Caki2 (cell line): ENCODE measurements around the gene MAPRE2. TPM values are rescaled to one million over a fixed set of nuclear protein-coding genes. Genes with fewer than 3 reads are reported as not detected.

Source experiments
- DNase-seq: peaks from one replicate; pipeline ENCODE4 v3.0.0-alpha.2; 2015; ENCODE audit warnings: low read depth
- in situ Hi-C: cut with HindIII; loops from 2 replicates; pipeline ENCODE4 v1.10.0; 2016; ENCODE audit warnings: low sequenced_read_pairs, low pct_unique_long_range_greater_than_20kb, mixed read lengths
- total RNA-seq: library from RNA; depleted of rRNA; stranded (reverse); fragments of >200 nt; shearing (Covaris generic); gene quantifications from 2 replicates; pipeline ENCODE4 v1.2.3, GENCODE V29; 2014; ENCODE audit warnings: low replicate concordance; rRNA removed

Gene MAPRE2
- 9.2 and 27.0 TPM in 2 replicates for total RNA-seq

GRCh38 chr18:35040988-35041814 lies at the start of gene MAPRE2:
Gene MAPRE2 (plus strand): TSS chr18:35041413. CDS start chr18:35041540, 127 bp downstream.
- in situ Hi-C loops = no loop called here
- DNase-seq = peak; percentile 89

- in situ Hi-C loops = no loop called here
- no peak for DNase-seq
Measured at GRCh38 chr18:34991561-34991960, 49.7 kb upstream of the MAPRE2 start.

GRCh38 chr18:34993289-34993688 lies 47.9 kb upstream of the MAPRE2 start:
- DNase-seq = no peak
- in situ Hi-C loops = no loop called here

GRCh38 chr18:34995746-34996145 lies 45.5 kb upstream of the MAPRE2 start:
- no peak for DNase-seq
- in situ Hi-C loops = no loop called here

- DNase-seq = no peak
- in situ Hi-C loops = no loop called here
Measured at GRCh38 chr18:34998661-34999060, 42.6 kb upstream of the MAPRE2 start.

GRCh38 chr18:34999756-35000289 lies 41.4 kb upstream of the MAPRE2 start:
- peak; percentile 35 for DNase-seq
- in situ Hi-C loops = no loop called here

- in situ Hi-C loops = no loop called here
- DNase-seq = no peak
Measured at GRCh38 chr18:35000457-35000856, 40.8 kb upstream of the MAPRE2 start.

- in situ Hi-C loops = no loop called here
- no peak for DNase-seq
Measured at GRCh38 chr18:35002120-35002519, 39.1 kb upstream of the MAPRE2 start.

DNA sequence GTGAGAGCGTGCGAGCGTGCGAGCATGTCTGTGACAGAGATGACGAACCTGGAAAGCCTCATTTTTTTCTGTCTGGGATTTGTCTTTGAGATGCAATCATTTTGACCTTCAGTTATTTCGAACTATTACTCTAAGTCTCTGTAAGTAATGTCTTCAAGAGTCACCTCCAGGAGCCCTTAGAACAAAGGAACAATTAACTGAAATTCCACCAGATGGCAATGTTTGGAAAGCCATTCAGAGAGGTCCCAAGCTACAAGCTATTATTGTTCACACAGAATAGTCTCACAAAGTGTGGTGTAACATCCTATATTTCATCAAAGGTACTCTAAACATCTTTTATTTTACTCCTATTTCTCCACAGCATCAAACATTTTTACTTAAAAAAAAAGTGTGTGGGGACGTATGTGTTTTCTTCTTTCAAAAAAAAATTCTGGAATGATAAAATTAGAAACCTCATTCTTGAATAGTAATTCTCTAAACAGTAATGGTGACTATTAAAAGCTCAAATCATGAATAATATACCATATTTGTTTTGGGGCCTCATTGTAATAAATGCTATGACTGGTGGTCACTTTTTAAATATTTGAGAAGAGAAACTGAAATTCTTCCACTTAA lies 35.1 kb upstream of the MAPRE2 start:
- DNase-seq = peak; percentile 35
- in situ Hi-C loops = no loop called here

DNA sequence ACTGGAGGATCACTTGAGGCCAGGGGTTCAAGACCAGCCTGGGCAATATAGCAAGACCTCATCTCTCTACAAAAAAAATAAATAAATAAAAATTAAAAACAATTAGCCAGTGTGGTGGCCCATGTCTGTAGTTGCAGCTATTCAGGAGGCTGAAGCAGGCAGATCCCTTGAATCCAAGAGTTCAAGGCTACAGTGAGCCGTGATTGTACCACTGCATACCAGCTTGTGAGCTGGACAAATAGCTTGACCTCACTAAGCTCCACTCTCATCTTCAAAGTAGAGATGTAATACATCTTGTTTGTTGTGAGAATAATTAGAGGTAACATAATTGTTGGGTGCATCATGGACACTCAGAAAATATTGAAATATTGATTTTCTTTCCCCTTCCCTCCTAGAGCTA lies 31.1 kb upstream of the MAPRE2 start:
- in situ Hi-C loops = no loop called here

DNA sequence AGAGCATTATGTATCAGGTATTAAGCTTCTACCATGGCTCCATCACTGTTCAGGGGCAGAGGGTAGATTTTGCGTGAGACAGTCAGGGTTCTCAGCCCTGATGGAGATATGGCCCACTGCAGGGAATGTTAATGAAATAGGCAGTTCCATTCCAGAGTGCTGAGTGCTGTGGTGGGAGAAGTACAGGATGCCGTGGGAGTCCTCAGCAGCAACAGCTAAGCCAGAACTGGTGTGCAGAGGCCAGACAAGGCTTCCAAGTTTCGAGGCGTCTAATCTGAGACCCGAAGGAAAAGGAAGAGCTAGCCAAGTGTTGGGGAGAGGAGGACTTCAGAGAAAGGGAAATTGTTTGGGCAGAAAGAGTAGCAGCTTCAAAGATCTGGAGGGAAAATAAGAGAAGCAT lies 30.2 kb upstream of the MAPRE2 start:
- in situ Hi-C loops = no loop called here
- no peak for DNase-seq

More for the DNA sequence above, 31.1 kb upstream of the MAPRE2 start:
- no peak for DNase-seq

DNA sequence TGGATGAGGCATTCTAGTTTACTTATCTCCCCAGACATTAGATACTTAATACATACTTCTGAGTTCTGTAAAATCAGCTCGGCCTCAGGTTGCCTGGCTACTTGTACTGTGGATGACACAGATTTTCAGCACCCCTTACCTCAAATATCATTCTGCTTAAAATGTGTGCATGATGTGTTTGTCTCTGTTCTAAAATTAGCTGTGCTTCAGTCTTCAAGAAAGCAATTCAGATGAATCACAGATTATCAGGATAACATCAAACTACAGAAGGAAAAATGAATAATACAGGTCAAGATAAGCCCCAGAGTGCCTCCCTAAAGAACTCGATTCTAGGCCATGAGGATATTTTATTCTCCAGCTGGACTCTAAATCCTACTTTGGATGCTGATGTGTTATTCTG lies 21.3 kb upstream of the MAPRE2 start:
- in situ Hi-C loops = no loop called here
- DNase-seq = no peak

DNA sequence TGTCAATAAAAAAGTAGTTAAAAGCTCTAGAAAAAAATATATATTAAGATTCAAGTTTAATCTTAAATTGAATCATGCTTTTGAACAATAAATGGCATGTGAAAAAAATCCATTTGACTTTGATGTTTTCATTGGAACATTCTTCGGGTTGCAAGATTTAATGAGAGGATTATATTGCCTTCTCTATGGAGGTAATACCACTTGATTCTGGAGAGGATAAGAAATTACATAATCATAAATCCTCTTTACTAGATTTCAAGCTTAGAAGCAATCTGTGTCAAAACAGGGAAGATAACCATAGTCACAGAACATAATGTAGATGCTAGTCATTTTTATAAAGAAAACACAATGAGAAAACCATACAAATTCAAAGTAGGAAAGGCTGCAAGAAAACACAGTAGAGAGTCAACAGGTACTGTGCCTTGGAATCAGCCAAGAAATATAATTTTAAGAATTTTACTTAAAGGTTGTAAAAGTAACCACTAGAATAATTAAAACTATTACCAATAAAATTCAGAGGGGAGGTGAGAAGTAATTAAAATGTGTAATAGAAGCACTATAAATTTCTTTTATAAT lies 18.7 kb upstream of the MAPRE2 start:
- in situ Hi-C loops = no loop called here
- no peak for DNase-seq

DNA sequence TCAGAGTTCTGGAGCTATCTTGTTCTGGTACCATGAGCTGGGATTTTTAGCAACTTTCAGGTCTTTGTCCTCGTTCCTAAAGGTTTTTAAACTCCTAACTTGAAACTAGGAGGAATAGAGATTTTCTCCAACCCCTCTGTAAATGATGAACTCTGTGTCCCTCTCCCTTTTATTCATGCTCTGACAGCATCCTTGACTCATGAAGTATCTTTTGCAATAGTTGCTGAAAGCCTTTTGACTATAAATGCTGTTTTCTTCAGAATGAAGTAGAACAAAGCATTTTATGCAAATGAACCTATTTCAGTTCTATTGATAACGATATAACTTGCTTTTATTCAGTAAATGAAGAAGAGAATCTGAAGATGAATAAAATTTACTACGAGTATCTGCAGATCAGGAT lies 17.0 kb upstream of the MAPRE2 start:
- DNase-seq = no peak
- in situ Hi-C loops = no loop called here

DNA sequence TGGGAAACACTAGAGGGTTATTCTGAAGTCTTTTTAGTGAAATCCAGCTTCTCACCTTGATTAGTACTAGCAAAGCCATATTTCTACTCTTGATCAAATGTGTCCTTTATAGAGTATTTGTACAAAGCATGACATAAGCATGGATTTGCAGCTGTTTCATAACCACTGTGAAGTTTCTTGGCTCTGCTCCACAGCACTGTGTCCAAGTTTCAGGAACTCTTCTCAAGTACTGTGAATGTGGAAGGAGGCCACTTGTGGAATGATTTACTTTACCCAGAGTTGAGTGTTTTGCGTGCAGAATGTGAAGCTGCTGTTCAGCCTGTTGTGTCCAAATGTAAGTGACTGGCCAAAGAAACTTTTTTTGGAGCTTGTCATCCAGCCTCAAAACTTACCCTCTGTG lies 16.2 kb upstream of the MAPRE2 start:
- no peak for DNase-seq
- in situ Hi-C loops = no loop called here

DNA sequence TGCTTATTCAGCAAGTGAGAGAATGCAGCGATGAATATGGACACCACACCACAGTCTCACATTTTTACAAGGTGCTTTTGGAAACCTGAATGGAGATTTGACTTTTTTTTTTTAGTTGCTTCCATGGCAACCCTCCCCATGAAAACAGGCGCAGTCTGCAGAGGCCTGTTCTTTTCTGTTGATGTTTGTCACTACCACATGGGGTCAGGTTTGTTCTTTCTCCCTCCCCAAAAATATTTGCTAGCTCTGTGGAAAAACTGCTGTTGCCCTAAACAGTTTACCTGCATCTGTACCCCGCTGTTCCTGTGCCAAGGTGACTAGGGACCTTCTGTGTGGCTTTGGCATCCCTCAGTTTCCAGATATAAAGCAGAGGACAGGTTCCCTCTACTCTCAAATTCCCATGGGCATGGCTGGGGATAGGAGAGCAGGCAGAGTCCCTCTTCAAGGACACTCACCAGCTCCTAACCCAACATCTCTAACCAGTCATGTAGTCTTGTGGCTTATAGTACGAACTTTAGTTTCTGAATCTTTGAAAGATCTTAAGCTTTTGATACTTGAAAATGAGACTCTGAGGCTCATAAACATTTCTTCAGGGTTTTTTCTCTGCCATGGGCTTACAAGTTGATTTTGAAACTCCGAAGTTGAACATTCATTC lies 14.7 kb upstream of the MAPRE2 start:
- no peak for DNase-seq
- in situ Hi-C loops = no loop called here

GRCh38 chr18:35027206-35027605 lies 14.0 kb upstream of the MAPRE2 start:
- in situ Hi-C loops = no loop called here
- DNase-seq = no peak

DNA sequence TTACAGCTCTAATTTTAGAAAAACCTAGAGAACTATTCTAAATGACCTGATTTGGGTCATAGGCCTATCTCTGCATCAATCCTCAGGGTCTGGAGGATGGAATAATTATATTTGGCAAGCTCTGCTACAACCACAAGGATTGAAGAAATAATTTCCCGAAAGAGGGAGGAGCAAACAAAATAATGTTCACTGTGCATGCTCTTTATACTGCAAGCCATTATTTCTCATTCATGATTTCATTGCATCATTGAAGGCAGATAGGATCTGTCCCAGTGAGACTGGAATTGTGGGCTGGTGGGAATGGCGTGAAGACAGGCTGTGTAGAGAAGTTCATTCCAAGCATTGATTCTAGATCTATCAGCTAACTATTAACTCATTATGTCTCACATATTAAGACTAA lies 12.7 kb upstream of the MAPRE2 start:
- in situ Hi-C loops = no loop called here

GRCh38 chr18:35029103-35029502 lies 12.1 kb upstream of the MAPRE2 start:
- in situ Hi-C loops = no loop called here
- DNase-seq = no peak

More for the DNA sequence above, 12.7 kb upstream of the MAPRE2 start:
- DNase-seq = no peak
